Liver (tissue), 9 donors: Measurements from ENCODE around the gene PAPOLG. TPM values are rescaled to one million over a fixed set of nuclear protein-coding genes. Genes with fewer than 3 reads are reported as not detected.

Experiments
- DNase-seq: peaks from one replicate; pipeline ENCODE4 v3.0.0-alpha.2; 2017; ENCODE audit warnings: low spot score
- H3K27ac ChIP-seq, 2 donors: one replicate each; pipeline ENCODE4 v1.7.0; 2013; ENCODE audit warnings: inconsistent platforms in 2 of 2, low read length in 2 of 2, control low read depth in 1 of 2, low read depth in 1 of 2, mild to moderate bottlenecking in 1 of 2
- H3K27me3 ChIP-seq, 4 donors: one replicate each; pipeline versions ENCODE4 v1.6.1 to v1.7.0; 2013; ENCODE audit warnings: low read length in 3 of 4, inconsistent platforms in 1 of 4, mild to moderate bottlenecking in 1 of 4, moderate library complexity in 1 of 4; ENCODE audit not compliant: control insufficient read depth in 4 of 4, insufficient read depth in 4 of 4
- H3K36me3 ChIP-seq, 4 donors: one replicate each; pipeline versions ENCODE4 v1.6.1 to v1.7.0; 2013; ENCODE audit warnings: low read length in 3 of 4, mild to moderate bottlenecking in 3 of 4, low read depth in 1 of 4, moderate library complexity in 1 of 4; ENCODE audit not compliant: control insufficient read depth in 4 of 4, insufficient read depth in 3 of 4
- H3K4me1 ChIP-seq, 4 donors: one replicate each; pipeline versions ENCODE4 v1.6.1 to v1.7.0; 2013; ENCODE audit warnings: low read length in 3 of 4, mild to moderate bottlenecking in 3 of 4, moderate library complexity in 1 of 4; ENCODE audit not compliant: control insufficient read depth in 4 of 4, insufficient read depth in 4 of 4
- H3K4me3 ChIP-seq, 3 donors: one replicate each; pipeline versions ENCODE4 v1.6.1 to v1.7.0; 2013; ENCODE audit warnings: low read length in 3 of 3, control low read depth in 1 of 3, low read depth in 1 of 3, mild to moderate bottlenecking in 1 of 3
- H3K9ac ChIP-seq, 2 donors: one replicate each; pipeline ENCODE4 v1.7.0; 2013; ENCODE audit warnings: low read length in 2 of 2, mild to moderate bottlenecking in 2 of 2, moderate library complexity in 2 of 2, control low read depth in 1 of 2, low read depth in 1 of 2
- H3K9me3 ChIP-seq, 4 donors: one replicate each; pipeline versions ENCODE4 v1.6.1 to v1.7.0; 2013; ENCODE audit warnings: low read length in 3 of 4; ENCODE audit not compliant: control insufficient read depth in 4 of 4
- ATF3 ChIP-seq: IDR thresholded peaks from 2 replicates; pipeline ENCODE4 v1.6.1; 2016; ENCODE audit warnings: antibody characterized with exemption
- CTCF ChIP-seq: fragments of 150-350 bp; IDR thresholded peaks from 2 replicates; pipeline ENCODE4 v1.5.1; 2017; ENCODE audit warnings: improper control_type of control experiment, low read depth, low read length; ENCODE audit not compliant: missing input control
- EGR1 ChIP-seq, 2 donors: IDR thresholded peaks; 2 replicates each; pipeline ENCODE4 v1.6.1; 2016 to 2018; ENCODE audit warnings: antibody characterized with exemption in 2 of 2, low read depth in 2 of 2
- FOXA1 ChIP-seq: IDR thresholded peaks from 2 replicates; pipeline ENCODE4 v1.6.1; 2016; ENCODE audit warnings: antibody characterized with exemption
- FOXA2 ChIP-seq: IDR thresholded peaks from 2 replicates; pipeline ENCODE4 v1.6.1; 2016; ENCODE audit warnings: antibody characterized with exemption
- GABPA ChIP-seq, 2 donors: IDR thresholded peaks in 1 of 2; conservative IDR thresholded peaks in 1 of 2; 2 replicates each; pipeline ENCODE4 v1.6.1; 2016; ENCODE audit warnings: antibody characterized with exemption in 2 of 2, mild to moderate bottlenecking in 1 of 2, moderate library complexity in 1 of 2
- HNF4A ChIP-seq, 2 donors: conservative IDR thresholded peaks; 2 replicates each; pipeline ENCODE4 v1.6.1; 2016; ENCODE audit warnings: antibody characterized with exemption in 2 of 2, mild to moderate bottlenecking in 2 of 2
- HNF4G ChIP-seq: IDR thresholded peaks from 2 replicates; pipeline ENCODE4 v1.6.1; 2016; ENCODE audit warnings: antibody characterized with exemption
- JUND ChIP-seq, 2 donors: IDR thresholded peaks; 2 replicates each; pipeline ENCODE4 v1.6.1; 2016; ENCODE audit warnings: antibody characterized with exemption in 2 of 2
- NR2F2 ChIP-seq: IDR thresholded peaks from 2 replicates; pipeline ENCODE4 v1.6.1; 2016; ENCODE audit warnings: antibody characterized with exemption
- RAD21 ChIP-seq, 2 donors: IDR thresholded peaks; 2 replicates each; pipeline ENCODE4 v1.6.1; 2016; ENCODE audit warnings: antibody characterized with exemption in 2 of 2, mild to moderate bottlenecking in 2 of 2
- SP1 ChIP-seq: IDR thresholded peaks from 2 replicates; pipeline ENCODE4 v1.6.1; 2018; ENCODE audit warnings: antibody characterized with exemption, mild to moderate bottlenecking
- TAF1 ChIP-seq: conservative IDR thresholded peaks from 2 replicates; pipeline ENCODE4 v1.6.1; 2016; ENCODE audit warnings: antibody characterized with exemption, mild to moderate bottlenecking
- YY1 ChIP-seq: IDR thresholded peaks from 2 replicates; pipeline ENCODE4 v1.6.1; 2016; ENCODE audit warnings: antibody characterized with exemption, mild to moderate bottlenecking
- ZBTB33 ChIP-seq: IDR thresholded peaks from 2 replicates; pipeline ENCODE4 v1.6.1; 2016; ENCODE audit warnings: antibody characterized with exemption
- WGBS: extraction: QIAGEN DNeasy Blood & Tissue Kit; methylation state at CpG from one replicate; pipeline ENCODE4 v1.1.7; 2013; 5-methylcytosine and 5-hydroxymethylcytosine counted together
- polyA plus RNA-seq, 2 donors: library from polyadenylated mRNA; stranded (reverse) in 1 of 2; unstranded in 1 of 2; fragments of 200-250 nt in 1 of 2; fragments of >200 nt in 1 of 2; fragmentation: Nextera tagmentation in 1 of 2; extraction: Ambion mirVana in 1 of 2; gene quantifications; one replicate each; pipeline versions ENCODE4 v1.2.1 to v1.2.3, GENCODE V29; 2013 to 2015
- total RNA-seq, 2 donors: library from RNA; depleted of rRNA; stranded (reverse); fragments of >200 nt; gene quantifications; one replicate each; pipeline ENCODE4 v1.2.3, GENCODE V29; 2014
- donor health status: healthy.
- donor health status: healthy.
- donor health status: healthy.
- donor health status: healthy.
- donor health status: healthy.

The PAPOLG gene
- total and polyA plus RNA-seq, 4 donors = 1.8 to 7.7 (median 3.6) TPM

- Histone ChIP-seq H3K9ac (no peak overlapping the region), H3K9me3 (no peaks in the 10 kb centered on the region), H3K27ac (no peak overlapping the region), H3K4me3 (no peak overlapping the region), H3K36me3 (peaks cover 12 to 28% (median 18%) of the 10 kb centered on the region in 4 donors), H3K27me3 (no peaks in the 10 kb centered on the region), H3K4me1 (peaks cover 0 to 6% (median under 1%) of the 10 kb centered on the region in 4 donors)
- WGBS = 89% methylated on average over 3 of the region's 3 CpGs
- TF ChIP-seq JUND (IDR thresholded peaks at IDR 0.05) (no peak), HNF4G (no peak), GABPA (IDR thresholded peaks at IDR 0.05 in 1 of 2, conservative IDR thresholded peaks at IDR 0.05 in 1 of 2) (no peak), ZBTB33 (no peak), FOXA2 (no peak), SP1 (no peak), RAD21 (IDR thresholded peaks at IDR 0.05) (no peak), EGR1 (IDR thresholded peaks at IDR 0.05; ENCODE audit: low read depth in 2 of 2) (no peak), ATF3 (no peak), NR2F2 (no peak), HNF4A (conservative IDR thresholded peaks at IDR 0.05) (no peak), FOXA1 (no peak)
- DNase-seq = no peak
Measured at GRCh38 chr2:60780721-60781120, 24.7 kb downstream of the PAPOLG start.

- 97% methylated on average over 2 of the region's 2 CpGs for WGBS
- Histone ChIP-seq H3K27me3 (no peaks in the 10 kb centered on the region), H3K36me3 (peaks cover 9 to 31% (median 23%) of the 10 kb centered on the region in 4 donors), H3K9ac (no peak overlapping the region), H3K4me1 (no peaks in the 10 kb centered on the region), H3K4me3 (no peak overlapping the region), H3K27ac (no peak overlapping the region), H3K9me3 (no peaks in the 10 kb centered on the region)
- TF ChIP-seq ZBTB33 (no peak), YY1 (no peak), NR2F2 (no peak), HNF4A (conservative IDR thresholded peaks at IDR 0.05) (no peak), ATF3 (no peak), TAF1 (no peak)
- no peak for DNase-seq
Measured at GRCh38 chr2:60793169-60793568, 37.1 kb downstream of the PAPOLG start.

GRCh38 chr2:60794271-60794863 lies 38.3 kb downstream of the PAPOLG start:
- H3K36me3 ChIP-seq = peaks cover 3 to 29% (median 18%) of the 10 kb centered on the region in 4 donors

More at GRCh38 chr2:60794271-60794863, 38.3 kb downstream of the PAPOLG start:
- H3K27me3 ChIP-seq = no peaks in the 10 kb centered on the region
- TF ChIP-seq CTCF = peak; percentile 50
- peak; percentile 76 to 82 for TF ChIP-seq RAD21 (IDR thresholded peaks at IDR 0.05)
- no peak for TF ChIP-seq HNF4A (conservative IDR thresholded peaks at IDR 0.05)
- WGBS = 71% methylated on average over 5 of the region's 5 CpGs
- no peak overlapping the region for H3K4me3 ChIP-seq
- no peak overlapping the region for H3K9ac ChIP-seq
- no peak for DNase-seq
- no peaks in the 10 kb centered on the region for H3K9me3 ChIP-seq
- no peaks in the 10 kb centered on the region for H3K4me1 ChIP-seq
- H3K27ac ChIP-seq = no peak overlapping the region
